Rectal smooth muscle tissue (tissue), 1 donor: ENCODE results near the gene NSFL1C.
"Not testable (repeated sequence)": the region's sequence is repeated elsewhere in the genome, so short reads cannot be mapped to it uniquely, and the experiment has no call there.

ENCODE experiments used
- H3K27ac ChIP-seq: one replicate; pipeline ENCODE4 v1.7.0; 2013; ENCODE audit warnings: low read depth, low read length, inconsistent platforms
- H3K27me3 ChIP-seq: one replicate; pipeline ENCODE4 v1.7.0; 2013; ENCODE audit warnings: low read length; ENCODE audit not compliant: control insufficient read depth, insufficient read depth
- H3K36me3 ChIP-seq: one replicate; pipeline ENCODE4 v1.7.0; 2013; ENCODE audit warnings: low read length; ENCODE audit not compliant: control insufficient read depth, insufficient read depth
- H3K4me1 ChIP-seq: one replicate; pipeline ENCODE4 v1.7.0; 2013; ENCODE audit warnings: low read length; ENCODE audit not compliant: control insufficient read depth, insufficient read depth
- H3K4me3 ChIP-seq: one replicate; pipeline ENCODE4 v1.7.0; 2013; ENCODE audit warnings: low read length
- H3K9ac ChIP-seq: one replicate; pipeline ENCODE4 v1.7.0; 2013; ENCODE audit warnings: low read length

Gene NSFL1C

DNA sequence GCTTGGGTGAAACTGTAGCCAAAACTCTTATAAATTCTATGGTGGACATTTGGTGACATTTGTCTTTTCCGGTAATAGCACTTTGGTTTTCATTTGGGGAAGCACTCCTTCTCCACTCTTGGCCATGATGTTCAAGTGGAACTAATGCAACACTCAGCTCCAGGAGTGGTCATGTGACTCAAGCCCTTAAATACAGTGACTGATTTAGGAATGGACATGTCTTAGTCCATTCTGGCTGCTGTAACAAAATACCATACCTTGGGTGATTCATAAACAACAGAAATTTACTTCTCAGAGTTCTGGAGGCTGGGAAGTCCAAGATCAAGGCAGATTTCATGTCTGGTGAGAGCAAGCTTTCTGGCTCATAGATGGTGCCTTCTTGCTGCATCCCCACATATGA is 63.0 kb downstream of the NSFL1C start:
- Histone ChIP-seq H3K36me3 (no peaks in the 10 kb centered on the region), H3K27ac (no peak overlapping the region), H3K9ac (no peak overlapping the region), H3K4me1 (no peaks in the 10 kb centered on the region), H3K4me3 (no peak overlapping the region), H3K27me3 (no peaks in the 10 kb centered on the region)

DNA sequence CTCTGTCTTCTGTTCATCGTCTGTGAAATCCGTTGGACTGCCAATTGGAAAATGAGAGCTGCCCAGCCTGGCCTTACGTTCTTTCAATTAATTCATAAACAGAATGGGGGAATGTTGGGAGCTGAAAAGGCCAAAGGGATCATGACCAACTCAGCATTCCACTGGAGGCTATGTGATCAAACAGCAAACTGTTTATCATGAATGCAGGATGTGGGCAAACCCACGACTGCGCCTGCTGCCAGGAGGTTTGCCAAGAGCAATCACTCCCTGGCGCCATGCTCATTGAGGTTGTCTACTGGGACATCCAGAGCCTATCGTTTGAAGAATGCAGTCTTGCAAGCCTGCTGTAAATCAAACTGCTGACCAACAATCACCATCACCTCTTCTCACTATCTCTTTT is 64.5 kb downstream of the NSFL1C start:
- H3K36me3 ChIP-seq: no peaks in the 10 kb centered on the region
- no peaks in the 10 kb centered on the region for H3K4me1 ChIP-seq
- H3K4me3 ChIP-seq: no peak overlapping the region
- no peak overlapping the region for H3K9ac ChIP-seq
- no peak overlapping the region for H3K27ac ChIP-seq
- no peaks in the 10 kb centered on the region for H3K27me3 ChIP-seq

DNA sequence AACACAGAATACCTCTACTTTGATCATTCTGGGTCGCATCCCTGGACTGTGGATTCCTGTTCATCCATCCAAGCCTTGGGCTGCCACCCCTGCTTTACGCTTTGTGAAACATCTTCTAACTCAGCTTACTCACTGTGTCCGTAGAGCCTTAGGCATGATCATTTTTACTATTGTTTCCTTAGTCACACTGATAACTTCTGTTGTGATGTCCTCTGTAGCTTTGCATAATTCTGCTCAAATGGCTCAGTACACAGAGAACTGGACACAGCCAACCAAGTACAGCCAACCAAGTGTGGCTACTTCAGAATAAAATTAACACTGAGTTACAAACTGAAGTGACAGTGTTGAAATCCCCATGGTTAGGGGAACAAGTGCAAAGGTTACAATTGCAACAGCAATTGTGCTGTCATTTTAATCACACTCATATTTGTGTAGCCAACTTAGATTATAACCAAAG is 65.2 kb downstream of the NSFL1C start:
- Histone ChIP-seq H3K36me3 (no peaks in the 10 kb centered on the region), H3K9ac (no peak overlapping the region), H3K4me3 (no peak overlapping the region), H3K4me1 (no peaks in the 10 kb centered on the region), H3K27me3 (no peaks in the 10 kb centered on the region), H3K27ac (no peak overlapping the region)

DNA sequence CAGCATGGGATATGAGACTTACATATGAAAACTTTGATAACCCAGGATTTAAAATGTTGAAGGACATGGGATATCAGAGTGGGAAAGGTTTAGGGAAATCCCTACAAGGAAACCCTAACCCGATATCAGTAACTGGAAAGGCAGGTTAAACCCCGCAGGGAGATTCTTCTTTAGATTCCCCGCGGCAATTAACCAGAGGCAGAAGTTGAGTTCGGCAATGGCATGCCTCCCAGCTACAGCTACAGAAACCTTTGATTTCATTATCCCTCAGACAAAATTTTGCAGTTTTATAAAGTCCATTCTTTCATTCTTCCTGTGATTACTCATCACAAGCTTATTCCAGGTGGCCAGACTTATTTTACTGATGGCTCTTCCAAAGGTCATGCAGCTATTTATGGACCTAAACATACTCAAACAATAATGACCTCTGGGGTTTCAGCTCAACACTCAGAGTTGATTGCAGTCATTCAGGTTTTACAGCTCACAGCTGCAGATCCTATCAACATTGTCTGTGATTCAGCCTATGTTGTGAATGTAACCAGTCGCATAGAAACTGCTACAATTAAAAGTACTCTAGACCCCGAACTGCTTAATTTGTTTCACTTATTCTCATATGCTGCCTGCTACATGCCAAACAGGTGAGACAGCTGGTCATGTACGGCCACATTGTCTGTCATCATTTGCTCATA is 66.8 kb downstream of the NSFL1C start:
- H3K27me3 ChIP-seq, H3K9ac ChIP-seq, H3K4me1 ChIP-seq, H3K4me3 ChIP-seq, H3K27ac ChIP-seq, H3K36me3 ChIP-seq: not testable (repeated sequence)

DNA sequence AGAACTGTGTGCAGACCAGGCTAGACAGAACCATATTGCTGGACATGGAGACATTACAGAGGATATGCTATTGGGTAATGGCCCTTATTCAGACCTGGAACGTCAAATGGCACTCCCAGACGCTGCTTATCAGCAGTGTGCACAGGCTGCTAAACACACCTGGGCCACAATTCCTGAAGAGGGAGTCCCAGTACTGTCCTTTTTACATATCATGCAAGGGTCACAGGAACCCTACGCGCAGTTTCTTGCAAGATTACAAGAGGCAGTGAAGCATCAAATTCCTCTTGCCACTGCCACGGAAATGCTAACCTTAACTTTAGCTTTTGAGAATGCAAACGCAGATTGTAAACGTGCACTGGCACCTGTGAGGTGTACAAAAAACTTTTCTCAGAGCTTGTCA is 68.5 kb downstream of the NSFL1C start:
- H3K27ac ChIP-seq, H3K27me3 ChIP-seq, H3K4me3 ChIP-seq: not testable (repeated sequence)

DNA sequence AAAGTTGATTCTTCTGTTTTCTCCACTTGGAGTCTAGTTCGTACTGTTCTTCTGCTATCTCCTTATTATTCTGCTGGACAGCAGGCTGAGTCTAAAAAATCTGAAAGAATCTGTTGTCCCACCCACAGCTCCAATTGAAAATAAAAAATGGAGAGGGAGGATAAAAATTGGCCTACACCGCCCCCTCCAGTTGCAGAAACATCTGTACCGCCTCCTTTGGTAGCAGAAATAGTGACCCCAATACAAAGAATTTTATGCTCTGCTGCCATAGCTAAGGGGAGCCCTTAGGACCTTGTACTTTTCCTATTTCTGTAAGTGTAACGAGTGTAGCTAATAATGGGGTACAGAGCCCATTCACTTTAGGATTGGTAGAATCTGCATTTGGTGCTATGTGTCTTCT is 68.9 kb downstream of the NSFL1C start:
- Histone ChIP-seq H3K27me3 (no peaks in the 10 kb centered on the region), H3K9ac (no peak overlapping the region), H3K36me3 (no peaks in the 10 kb centered on the region), H3K27ac (no peak overlapping the region), H3K4me3 (no peak overlapping the region), H3K4me1 (peaks cover 6% of the 10 kb centered on the region)

More for the DNA sequence above, 68.5 kb downstream of the NSFL1C start:
- H3K9ac ChIP-seq, H3K36me3 ChIP-seq, H3K4me1 ChIP-seq: not testable (repeated sequence)

DNA sequence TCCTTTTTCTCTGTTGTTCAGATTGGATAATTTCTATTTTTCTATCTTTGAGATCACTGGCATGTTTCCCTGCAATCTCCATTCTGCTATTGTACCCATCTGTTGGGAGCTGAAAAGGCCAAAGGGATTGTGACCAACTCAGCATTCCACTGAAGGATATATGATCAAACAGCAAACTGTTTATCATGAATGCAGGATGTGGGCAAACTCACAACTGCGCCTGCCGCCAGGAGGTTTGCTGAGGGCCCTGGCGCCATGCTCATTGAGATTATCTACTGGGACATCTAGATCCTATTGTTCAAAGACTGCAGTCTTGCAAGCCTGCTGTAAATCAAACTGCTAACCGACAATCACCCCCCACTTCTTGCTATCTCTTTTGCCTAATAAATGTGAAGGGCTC is 69.9 kb downstream of the NSFL1C start:
- H3K4me1 ChIP-seq: peaks cover 13% of the 10 kb centered on the region

DNA sequence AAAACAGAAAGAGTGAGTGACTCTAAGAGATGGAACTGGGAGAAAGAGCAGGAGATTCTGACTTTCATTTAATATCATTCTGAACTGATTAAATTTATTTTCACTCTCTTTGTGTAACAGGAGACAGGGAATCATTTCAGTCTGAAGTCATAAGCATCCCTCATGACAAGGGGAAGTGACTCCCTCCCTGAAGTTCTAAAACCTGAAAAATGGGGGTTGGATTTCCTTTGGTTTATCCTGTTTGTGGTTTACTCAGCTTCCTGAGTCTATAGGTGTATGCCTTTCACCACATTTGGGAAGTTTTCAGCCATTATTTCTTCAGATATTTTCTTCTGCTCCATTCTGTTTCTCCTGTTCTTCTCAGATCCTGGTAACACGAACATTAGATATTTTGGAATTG is 70.4 kb downstream of the NSFL1C start:
- H3K36me3 ChIP-seq: no peaks in the 10 kb centered on the region
- no peak overlapping the region for H3K9ac ChIP-seq
- no peak overlapping the region for H3K4me3 ChIP-seq
- no peak overlapping the region for H3K27ac ChIP-seq
- H3K27me3 ChIP-seq: no peaks in the 10 kb centered on the region
- peaks cover 13% of the 10 kb centered on the region for H3K4me1 ChIP-seq

More for the DNA sequence above, 69.9 kb downstream of the NSFL1C start:
- no peak overlapping the region for H3K9ac ChIP-seq
- H3K27ac ChIP-seq: no peak overlapping the region
- no peaks in the 10 kb centered on the region for H3K27me3 ChIP-seq
- no peak overlapping the region for H3K4me3 ChIP-seq
- no peaks in the 10 kb centered on the region for H3K36me3 ChIP-seq

DNA sequence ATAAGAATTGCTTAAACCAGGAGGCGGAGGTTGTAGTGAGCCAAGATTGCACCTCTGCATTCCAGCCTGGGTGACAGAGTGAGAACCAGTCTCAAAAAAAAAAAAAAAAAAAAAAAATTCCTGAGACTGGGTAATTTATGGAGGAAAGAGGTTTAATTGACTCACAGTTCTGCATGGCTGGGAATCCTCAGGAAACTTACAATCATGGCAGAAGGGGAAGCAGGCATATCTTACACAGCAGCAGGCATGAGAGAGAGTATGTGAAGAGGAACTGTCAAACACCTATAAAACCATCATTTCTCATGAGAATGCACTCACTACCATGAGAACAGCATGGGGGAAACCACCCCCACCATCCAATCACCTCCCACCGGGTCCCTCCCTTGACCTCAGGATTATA is 72.0 kb downstream of the NSFL1C start:
- H3K4me3 ChIP-seq: no peak overlapping the region
- no peak overlapping the region for H3K9ac ChIP-seq
- H3K4me1 ChIP-seq: peaks cover 13% of the 10 kb centered on the region
- no peaks in the 10 kb centered on the region for H3K27me3 ChIP-seq
- no peak overlapping the region for H3K27ac ChIP-seq
- H3K36me3 ChIP-seq: peaks cover 3% of the 10 kb centered on the region

DNA sequence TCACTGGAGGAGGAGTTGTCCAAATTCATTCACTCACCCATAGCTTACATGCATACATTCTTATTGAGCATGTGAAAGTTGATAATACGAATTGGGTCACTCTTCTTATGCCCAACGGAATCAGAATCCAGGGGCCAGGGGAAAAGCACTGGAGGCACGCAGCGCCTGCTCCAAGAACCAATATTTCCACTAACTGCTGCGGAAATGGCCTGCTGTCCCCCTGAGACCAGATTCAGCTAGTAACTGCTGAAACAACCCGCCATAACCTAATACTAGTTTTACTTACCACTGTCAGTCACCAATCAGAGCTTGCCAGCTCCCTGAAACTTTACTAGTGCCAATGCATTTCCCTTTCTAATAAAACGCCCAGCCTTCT is 73.2 kb downstream of the NSFL1C start:
- peaks cover 13% of the 10 kb centered on the region for H3K4me1 ChIP-seq
- H3K4me3 ChIP-seq: peak overlapping the region; percentile 89
- H3K27ac ChIP-seq: peak overlapping the region; percentile 70
- peaks cover 4% of the 10 kb centered on the region for H3K36me3 ChIP-seq
- H3K9ac ChIP-seq: peak overlapping the region; percentile 41
- no peaks in the 10 kb centered on the region for H3K27me3 ChIP-seq

DNA sequence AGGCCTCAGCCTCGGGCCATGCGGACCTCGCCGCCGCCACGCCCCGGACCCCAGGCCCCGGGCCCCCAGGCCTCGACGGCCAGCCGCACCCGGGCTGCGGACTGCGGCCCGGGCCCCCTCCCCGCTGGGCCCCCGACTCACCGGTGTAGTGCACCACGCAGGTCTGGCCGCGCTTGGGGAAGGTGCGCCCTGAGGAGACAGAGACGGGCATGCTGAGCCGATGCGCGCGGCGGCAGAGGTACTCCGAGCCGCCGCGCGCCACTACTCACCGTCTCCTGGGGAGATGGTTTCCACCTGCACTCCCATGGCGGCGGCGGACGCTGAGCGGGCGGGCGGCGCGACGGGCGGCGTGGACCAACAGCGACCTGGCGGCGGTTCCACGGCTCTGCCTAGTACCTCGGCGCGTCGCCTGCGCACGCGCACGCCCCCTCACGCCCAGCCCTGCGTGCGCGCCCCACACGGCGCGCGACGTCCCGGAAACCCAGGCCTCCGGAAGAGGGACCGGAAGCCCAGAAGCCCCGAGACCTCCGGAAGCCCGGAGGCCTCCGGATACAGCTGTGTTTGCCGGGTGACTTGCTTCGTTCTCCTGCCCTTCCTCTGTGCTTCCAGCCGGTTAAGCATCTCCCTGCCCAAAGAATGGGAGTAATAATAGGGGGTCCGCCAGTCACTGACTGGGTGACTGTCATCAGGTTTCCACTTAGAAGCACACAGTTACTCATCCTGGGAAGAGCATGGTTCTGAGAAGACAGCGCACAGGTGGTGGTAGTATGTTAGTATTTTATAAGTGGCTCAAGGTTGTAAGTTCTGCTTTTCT is 73.7 kb downstream of the NSFL1C start, which contains the start of gene FKBP1A:
Gene FKBP1A, minus strand, starts transcription at position 362 of the 814 bp plus-strand sequence. Its CDS starts 56 bp downstream, at position 306.
- Histone ChIP-seq H3K27me3 (no peaks in the 10 kb centered on the region), H3K36me3 (peaks cover 4% of the 10 kb centered on the region), H3K4me1 (peaks cover 13% of the 10 kb centered on the region), H3K9ac (peak within 1 kb of the TSS; percentile 85), H3K4me3 (peak within 1 kb of the TSS; percentile 89), H3K27ac (peak within 1 kb of the TSS; percentile 70)

DNA sequence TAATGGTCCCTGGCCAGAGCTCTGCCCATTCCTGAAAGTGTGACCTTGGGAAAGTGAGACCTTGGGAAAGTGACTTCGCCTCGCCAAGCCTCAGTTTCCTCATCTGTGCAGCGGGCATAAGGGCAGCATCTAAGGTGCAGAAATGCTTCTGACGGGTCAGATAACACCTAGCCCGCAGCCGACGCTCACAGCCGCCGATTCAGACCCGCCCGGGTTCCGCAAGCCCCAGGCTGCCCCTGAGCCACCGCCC is 74.3 kb downstream of the NSFL1C start:
- Histone ChIP-seq H3K4me1 (peaks cover 13% of the 10 kb centered on the region), H3K27ac (no peak overlapping the region), H3K27me3 (no peaks in the 10 kb centered on the region), H3K36me3 (peaks cover 4% of the 10 kb centered on the region), H3K9ac (peak overlapping the region; percentile 85), H3K4me3 (peak overlapping the region; percentile 89)
